Measurements from ENCODE around the gene CACNA1S.

CACNA1S gene

DNA sequence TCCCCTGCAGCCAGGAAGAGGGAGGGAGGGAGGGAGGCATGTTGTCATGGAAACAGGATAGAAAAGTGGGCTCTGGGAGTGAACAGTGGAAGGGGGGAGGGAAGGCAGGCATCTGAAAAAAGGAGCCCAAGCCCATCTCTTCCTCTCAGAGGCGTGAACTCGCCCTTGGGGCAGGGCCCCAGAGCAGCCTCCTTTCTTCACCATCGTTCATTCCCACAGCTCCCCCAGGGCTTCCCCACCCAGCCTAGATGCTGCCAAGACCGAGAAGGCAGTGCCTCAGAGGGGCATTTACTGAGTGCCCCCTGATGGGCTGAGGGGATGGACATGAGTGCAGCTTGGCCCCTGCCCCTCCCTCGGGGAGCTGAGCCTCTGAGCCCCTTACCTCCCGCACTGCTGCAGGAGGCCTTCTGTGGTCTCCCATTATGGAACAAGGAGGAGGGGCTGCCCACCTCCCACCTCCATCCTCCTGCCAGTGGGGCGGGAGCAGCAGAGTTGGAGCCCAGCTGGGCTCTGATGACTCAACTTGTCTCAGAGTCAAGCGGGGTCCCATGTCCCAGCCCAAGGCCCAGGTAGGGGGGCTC is 49.6 kb downstream of the CACNA1S start:
- no peak for DNase-seq (ENCODE audit: low read depth)

DNA sequence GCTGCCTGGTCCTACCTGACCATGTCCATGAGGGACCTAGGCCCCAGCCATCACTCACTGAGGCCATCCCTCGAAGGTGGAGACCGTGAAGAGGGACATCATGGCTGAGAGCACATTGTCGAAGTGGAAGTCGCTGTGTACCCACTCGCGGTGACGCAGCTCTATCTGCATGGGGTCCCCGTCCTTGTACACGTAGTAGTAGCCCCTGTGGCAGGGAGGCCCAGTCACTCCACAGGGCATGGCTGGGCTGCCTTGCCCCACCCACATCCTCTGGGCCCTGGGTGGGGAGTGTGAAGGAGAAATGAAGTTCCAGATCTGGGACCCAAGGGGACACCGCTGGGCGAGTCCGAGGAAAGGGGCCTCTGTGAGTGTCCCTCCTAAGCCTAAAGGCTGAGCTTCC is 50.3 kb downstream of the CACNA1S start:
- no peak for DNase-seq (ENCODE audit: low read depth)

GRCh38 chr1:201061049-201061448 is 51.2 kb downstream of the CACNA1S start:
- DNase-seq (ENCODE audit: low read depth) = no peak

DNA sequence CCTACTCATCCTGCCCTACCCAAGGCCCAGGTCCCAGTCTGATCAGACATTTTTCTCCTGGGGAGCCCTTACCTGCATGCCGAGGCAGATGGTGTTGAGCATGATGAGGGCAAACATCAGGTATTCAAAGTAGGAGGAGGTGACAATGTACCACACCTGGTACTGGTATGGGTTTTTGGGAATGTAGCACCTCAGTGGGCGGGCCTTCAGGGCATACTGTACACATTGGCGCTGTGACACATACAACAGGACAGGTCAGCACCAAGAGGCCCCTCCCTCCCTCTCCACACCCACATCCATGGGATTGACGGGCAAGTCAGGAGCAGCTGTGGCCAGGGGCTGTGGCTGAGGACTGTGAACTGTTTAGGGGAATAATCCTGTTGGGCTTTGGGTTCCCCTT is 51.6 kb downstream of the CACNA1S start:
- DNase-seq (ENCODE audit: low read depth) = no peak

- DNase-seq (ENCODE audit: low read depth) = no peak
These were observed 52.2 kb downstream of the CACNA1S start for GRCh38 chr1:201059871-201060555.

DNA sequence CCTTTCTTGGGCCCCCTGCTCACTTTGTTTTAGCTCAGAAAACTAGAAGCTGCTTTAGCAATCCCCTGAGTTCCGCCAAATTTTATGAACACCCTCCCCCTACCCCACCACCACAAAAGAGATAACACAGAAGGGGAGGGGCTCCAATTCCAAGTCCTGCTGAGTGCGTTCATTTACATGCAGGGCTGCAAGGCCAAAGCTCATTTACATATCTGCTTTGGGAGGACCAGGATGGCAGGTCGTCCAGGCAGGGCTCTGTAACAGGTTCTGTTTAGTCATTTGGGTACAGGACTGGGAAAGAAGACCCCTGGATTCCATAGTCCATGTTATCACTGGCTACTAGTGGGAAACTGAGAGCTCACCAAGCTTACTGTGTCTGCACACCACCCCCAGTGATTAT is 52.8 kb downstream of the CACNA1S start:
- no peak for DNase-seq (ENCODE audit: low read depth)

DNA sequence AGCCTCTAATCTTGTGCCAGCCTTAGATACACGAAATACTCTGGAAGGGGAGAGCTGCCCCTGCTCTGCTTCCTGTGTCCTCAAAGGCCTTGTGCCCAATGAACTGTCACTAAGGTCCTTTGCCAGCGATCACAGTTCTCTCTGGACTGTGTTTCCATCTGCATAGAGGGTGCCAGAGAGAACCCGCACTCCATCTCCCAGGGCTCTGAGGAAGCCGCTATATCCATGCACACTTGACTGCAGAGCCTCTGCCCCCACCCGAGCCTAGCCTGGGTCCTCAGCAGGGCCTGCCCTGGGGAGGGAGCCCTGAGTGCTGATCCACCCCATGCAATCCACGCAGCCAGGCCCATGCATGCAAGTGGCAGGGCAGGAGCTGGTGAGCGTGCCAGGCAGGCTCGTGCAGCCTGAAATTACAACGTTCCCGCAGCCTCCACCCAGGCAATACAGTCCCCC is 58.1 kb downstream of the CACNA1S start:
- no peak for DNase-seq (ENCODE audit: low read depth)

DNA sequence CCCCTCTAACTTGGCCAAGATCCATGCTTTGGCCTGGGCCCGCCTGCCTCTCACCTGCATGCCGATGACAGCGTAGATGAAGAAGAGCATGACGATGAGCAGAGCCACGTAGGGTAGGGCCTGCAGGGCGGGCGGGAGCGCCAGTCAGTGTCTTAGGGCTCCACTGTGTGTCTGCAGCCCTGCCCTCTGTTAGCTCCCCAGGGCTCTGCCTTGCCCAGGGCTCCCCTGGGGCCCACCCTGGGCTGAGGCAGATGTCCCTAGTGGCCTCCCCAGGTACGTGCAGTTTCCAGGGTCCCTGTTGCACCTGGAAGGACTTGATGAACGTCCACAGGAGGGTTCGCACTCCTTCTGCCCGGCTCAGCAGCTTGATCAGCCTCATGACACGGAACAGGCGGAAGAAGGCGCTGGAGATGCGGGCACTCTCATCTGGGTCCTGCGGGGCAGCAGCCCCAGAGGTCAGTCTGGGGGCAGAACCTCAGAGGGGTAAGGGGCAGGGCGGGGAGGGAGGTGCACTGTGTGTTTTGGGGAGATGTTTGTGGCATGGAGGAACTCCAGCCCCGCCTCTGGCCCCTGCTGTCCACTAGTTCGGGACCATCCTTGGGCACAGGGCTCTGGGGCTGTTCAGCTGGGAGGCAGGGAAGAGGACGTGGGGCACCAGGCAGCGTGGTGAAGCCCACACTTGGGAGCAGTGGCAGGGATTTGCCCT is 58.9 kb downstream of the CACNA1S start:
- no peak for DNase-seq (ENCODE audit: low read depth)

DNA sequence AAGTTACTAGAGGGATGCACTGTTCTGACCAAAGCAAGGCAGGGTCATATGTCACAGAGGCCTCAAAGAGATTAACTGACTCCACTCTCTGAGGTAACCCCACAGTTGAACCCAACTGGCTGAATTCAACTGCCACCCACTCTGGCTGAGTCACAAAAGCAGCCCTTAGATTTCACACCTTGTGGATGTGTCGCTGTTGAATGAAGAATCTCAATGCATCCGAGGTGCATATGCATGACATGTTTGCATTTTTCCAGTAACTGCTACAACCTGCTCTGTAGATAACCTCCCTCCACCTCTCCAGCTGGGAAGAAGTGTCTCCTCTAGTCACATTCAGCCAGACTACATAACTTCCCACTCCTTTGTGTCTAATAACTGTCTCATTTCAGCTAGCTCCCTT is 60.8 kb downstream of the CACNA1S start:
- DNase-seq (ENCODE audit: low read depth) = no peak

- DNase-seq (ENCODE audit: low read depth) = peak; percentile 64
These were observed 61.5 kb downstream of the CACNA1S start for GRCh38 chr1:201050515-201051277.

GRCh38 chr1:201049248-201049831 is 62.9 kb downstream of the CACNA1S start:
- no peak for DNase-seq (ENCODE audit: low read depth)

GRCh38 chr1:201048521-201048920 is 63.7 kb downstream of the CACNA1S start:
- DNase-seq (ENCODE audit: low read depth) = no peak

DNA sequence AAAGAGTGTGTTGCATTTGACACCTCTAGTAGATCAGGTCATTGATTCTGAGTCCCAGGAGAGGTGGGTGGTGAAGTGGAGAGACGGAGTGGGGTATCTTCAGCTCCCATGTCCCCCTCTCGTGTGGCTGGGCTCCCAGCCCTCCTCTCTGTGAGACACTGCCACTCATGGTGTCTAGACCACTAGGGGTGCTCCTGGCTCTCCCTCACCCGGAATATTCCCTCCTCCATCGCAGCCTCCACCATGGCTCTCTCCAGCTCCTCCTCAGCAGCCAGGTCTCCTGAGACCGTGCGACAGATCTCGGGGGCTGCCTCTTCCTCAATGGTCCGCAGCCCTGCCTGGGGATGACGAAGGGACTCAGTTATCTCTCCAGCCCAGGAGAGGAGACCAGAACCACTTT is 68.1 kb downstream of the CACNA1S start:
- DNase-seq (ENCODE audit: low read depth) = no peak

GRCh38 chr1:201042779-201043461 is 69.3 kb downstream of the CACNA1S start:
- peak; percentile 72 for DNase-seq (ENCODE audit: low read depth)

DNA sequence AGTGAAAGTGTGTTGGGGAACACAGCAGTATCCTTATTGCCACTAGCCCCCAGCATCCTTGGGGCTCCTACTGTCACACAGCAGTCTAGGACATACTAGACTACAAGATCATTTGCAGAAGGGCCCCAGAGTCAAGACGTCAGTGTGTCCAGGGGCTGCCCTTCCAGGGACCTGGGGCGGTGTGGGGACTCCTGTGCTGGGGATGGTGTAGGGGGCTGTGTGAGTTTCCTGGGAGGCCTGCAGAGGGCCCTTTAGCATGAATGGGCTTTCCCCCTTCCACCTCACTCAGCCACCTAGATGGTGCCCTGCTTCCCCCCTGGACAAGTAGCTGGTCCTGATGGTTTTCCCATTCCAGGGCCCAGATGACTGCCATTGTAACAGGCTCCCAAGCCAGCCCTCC is 71.2 kb downstream of the CACNA1S start:
- DNase-seq (ENCODE audit: low read depth) = no peak

GRCh38 chr1:201039876-201040275 is 72.3 kb downstream of the CACNA1S start:
- DNase-seq (ENCODE audit: low read depth) = no peak

GRCh38 chr1:201039418-201039817 is 72.8 kb downstream of the CACNA1S start:
- no peak for DNase-seq (ENCODE audit: low read depth)

- no peak for DNase-seq (ENCODE audit: low read depth)
These were observed 73.9 kb downstream of the CACNA1S start for GRCh38 chr1:201038186-201038876.

DNA sequence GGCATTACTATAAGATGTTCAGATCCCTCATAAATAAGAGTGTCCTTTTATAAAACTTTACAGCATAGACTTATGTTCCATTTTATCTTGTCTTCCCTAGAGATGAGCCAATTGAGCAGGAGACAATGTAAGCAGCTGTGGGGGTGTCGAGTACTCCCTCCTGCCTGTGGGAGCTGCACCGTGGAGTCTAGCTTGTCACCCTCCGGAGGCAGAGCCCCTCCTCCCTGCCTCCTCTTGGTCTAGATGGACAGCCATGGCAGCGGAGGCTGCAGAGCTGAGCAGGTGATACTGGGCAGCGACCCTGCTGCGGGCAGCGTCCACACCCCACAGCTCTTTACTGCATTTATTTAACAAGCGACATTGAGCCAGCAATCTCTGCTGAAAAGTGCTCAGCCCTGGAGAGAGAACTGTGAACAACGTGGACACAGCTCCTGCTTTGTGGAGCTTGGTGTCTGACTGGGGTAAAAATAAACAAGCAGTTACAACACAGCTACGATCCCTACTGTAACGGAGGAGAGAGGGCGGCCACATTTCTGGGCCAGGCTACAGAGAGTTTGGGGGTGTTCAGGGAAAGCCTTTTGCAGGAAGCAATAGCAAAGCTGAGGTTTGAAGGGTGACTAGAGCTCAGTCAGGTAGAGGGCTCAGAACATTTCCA is 75.9 kb downstream of the CACNA1S start:
- DNase-seq (ENCODE audit: low read depth) = no peak

GRCh38 chr1:201034671-201035070 is 77.6 kb downstream of the CACNA1S start:
- DNase-seq (ENCODE audit: low read depth) = no peak

- no peak for DNase-seq (ENCODE audit: low read depth)
These were observed 79.8 kb downstream of the CACNA1S start for GRCh38 chr1:201032408-201032807.
